ENCODE data around the gene PRKCG.

The PRKCG gene

DNA sequence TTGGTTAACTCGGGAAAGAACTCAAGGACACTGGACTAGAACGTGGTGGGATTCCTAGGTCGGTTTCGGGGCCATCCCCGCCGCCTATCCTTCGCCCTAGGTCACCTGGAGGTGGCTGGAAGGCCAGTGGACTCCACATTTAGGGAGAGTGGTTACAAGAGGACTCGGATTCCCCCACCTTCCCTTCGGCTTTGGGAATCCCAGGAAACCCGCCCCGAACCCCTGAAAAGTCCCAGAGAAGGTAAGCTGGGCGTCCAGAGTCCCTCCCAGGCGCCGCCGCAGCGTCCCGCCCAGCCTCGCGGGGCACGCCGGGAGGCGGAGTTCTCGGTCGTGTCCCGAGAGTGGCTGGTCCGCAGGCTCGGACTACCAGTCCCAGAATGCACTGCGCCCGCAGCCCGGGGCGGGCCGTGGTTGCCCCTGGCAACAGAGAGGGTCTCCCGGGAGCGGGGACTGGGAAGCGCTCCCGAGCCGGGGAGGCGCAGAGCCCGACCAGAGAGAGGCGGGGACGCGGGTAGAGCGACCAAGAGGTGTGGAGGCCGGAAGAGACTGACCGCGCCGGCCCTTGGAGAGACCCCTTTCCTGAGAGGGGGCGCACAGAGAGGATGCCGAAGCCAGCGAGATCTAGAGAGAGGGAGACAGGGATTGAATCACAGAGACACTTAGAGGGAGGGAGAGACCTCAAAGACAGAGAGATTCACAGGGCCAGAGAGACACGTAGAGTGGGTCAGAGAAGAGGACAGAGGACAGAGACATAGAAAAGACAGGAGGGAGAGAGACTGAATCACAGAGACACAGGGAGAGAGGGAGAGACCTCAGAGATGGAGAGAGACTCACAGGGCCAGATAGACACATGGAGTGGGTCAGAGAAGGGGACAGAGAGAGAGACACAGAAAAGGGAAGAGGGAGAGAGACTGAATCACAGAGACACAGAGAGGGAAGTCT is 2.6 kb upstream of the PRKCG start:
- H3K9me2 ChIP-seq (ENCODE audit: low read depth, low read length) = no peaks in the 10 kb centered on the region
- H2AFZ ChIP-seq (ENCODE audit: low read length) = no peak overlapping the region
- no peak overlapping the region for H3K4me2 ChIP-seq (ENCODE audit: low read length)
- no peak overlapping the region for H3K27ac ChIP-seq (ENCODE audit: low read depth, low read length, poor library complexity, severe bottlenecking)
- H3K9me3 ChIP-seq (ENCODE audit: low read length) = no peaks in the 10 kb centered on the region
- no peaks in the 10 kb centered on the region for H3K27me3 ChIP-seq (ENCODE audit: insufficient read depth, low read length)
- H3K4me3 ChIP-seq (ENCODE audit: low read depth, low read length, poor library complexity, severe bottlenecking) = no peak overlapping the region
- H4K20me1 ChIP-seq (ENCODE audit: insufficient read depth, low read length) = no peaks in the 10 kb centered on the region
- H3K36me3 ChIP-seq (ENCODE audit: insufficient read depth, low read length) = no peaks in the 10 kb centered on the region
- no peaks in the 10 kb centered on the region for H3K4me1 ChIP-seq (ENCODE audit: insufficient read depth, low read length, severe bottlenecking)
- no peaks in the 10 kb centered on the region for H3F3A ChIP-seq (ENCODE audit: insufficient read depth, low read length)
- no peak overlapping the region for H3K9ac ChIP-seq (ENCODE audit: low read length)
- no peak for TF ChIP-seq EZH2 (IDR thresholded peaks at IDR 0.05; ENCODE audit: borderline replicate concordance, low read length)
- TF ChIP-seq, protein P1, sequence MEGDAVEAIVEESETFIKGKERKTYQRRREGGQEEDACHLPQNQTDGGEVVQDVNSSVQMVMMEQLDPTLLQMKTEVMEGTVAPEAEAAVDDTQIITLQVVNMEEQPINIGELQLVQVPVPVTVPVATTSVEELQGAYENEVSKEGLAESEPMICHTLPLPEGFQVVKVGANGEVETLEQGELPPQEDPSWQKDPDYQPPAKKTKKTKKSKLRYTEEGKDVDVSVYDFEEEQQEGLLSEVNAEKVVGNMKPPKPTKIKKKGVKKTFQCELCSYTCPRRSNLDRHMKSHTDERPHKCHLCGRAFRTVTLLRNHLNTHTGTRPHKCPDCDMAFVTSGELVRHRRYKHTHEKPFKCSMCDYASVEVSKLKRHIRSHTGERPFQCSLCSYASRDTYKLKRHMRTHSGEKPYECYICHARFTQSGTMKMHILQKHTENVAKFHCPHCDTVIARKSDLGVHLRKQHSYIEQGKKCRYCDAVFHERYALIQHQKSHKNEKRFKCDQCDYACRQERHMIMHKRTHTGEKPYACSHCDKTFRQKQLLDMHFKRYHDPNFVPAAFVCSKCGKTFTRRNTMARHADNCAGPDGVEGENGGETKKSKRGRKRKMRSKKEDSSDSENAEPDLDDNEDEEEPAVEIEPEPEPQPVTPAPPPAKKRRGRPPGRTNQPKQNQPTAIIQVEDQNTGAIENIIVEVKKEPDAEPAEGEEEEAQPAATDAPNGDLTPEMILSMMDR (IDR thresholded peaks at IDR 0.05; ENCODE audit: low read length) = no peak
- no peaks in the 10 kb centered on the region for H3K79me2 ChIP-seq (ENCODE audit: insufficient read depth, low read length)

DNA sequence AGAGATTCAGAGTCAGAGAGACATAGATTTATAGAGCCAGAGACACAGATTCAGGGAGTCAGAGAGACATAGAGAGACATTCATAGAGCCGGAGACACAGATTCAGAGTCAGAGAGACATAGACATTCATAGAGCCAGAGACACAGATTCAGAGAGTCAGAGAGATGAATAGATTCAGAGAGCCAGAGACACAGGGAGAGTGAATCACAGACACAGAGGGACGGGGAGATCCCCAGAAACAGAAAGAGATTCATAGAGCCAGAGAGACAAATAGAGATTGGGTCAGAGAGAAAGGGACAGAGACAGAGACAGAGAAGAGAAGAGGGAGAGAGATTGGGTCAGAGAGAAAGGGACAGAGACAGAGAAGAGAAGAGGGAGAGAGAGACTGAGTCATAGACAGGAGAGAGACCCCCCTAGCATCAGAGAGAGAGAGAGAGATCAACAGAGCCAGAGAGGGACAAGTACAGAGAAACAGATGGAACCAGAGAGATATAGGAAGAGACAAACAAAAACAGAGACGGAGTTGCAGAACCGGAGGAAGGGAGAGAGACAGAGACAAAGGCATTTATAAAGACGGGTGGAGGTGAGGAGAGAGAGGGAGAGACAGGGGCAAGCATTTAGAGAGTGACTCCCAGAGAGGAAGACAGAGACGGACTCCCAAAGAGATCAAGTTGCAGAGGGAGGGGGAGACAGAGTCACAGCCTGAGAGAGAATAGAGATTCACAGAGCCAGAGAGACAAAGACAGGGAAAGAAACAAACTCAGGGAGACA is 1.1 kb upstream of the PRKCG start:
- H3K4me2 ChIP-seq (ENCODE audit: low read length) = no peak overlapping the region
- H3K9ac ChIP-seq (ENCODE audit: low read length) = no peak overlapping the region
- no peak overlapping the region for H2AFZ ChIP-seq (ENCODE audit: low read length)
- no peaks in the 10 kb centered on the region for H3K9me3 ChIP-seq (ENCODE audit: low read length)
- no peak overlapping the region for H3K27ac ChIP-seq (ENCODE audit: low read depth, low read length, poor library complexity, severe bottlenecking)
- no peaks in the 10 kb centered on the region for H4K20me1 ChIP-seq (ENCODE audit: insufficient read depth, low read length)
- no peaks in the 10 kb centered on the region for H3K36me3 ChIP-seq (ENCODE audit: insufficient read depth, low read length)
- no peak overlapping the region for H3K4me3 ChIP-seq (ENCODE audit: low read depth, low read length, poor library complexity, severe bottlenecking)
- no peaks in the 10 kb centered on the region for H3K9me2 ChIP-seq (ENCODE audit: low read depth, low read length)
- H3F3A ChIP-seq (ENCODE audit: insufficient read depth, low read length) = no peaks in the 10 kb centered on the region
- H3K27me3 ChIP-seq (ENCODE audit: insufficient read depth, low read length) = no peaks in the 10 kb centered on the region
- no peaks in the 10 kb centered on the region for H3K79me2 ChIP-seq (ENCODE audit: insufficient read depth, low read length)
- no peaks in the 10 kb centered on the region for H3K4me1 ChIP-seq (ENCODE audit: insufficient read depth, low read length, severe bottlenecking)
- TF ChIP-seq, protein P1 (IDR thresholded peaks at IDR 0.05; ENCODE audit: low read length) = no peak
- no peak for TF ChIP-seq EZH2 (IDR thresholded peaks at IDR 0.05; ENCODE audit: borderline replicate concordance, low read length)

DNA sequence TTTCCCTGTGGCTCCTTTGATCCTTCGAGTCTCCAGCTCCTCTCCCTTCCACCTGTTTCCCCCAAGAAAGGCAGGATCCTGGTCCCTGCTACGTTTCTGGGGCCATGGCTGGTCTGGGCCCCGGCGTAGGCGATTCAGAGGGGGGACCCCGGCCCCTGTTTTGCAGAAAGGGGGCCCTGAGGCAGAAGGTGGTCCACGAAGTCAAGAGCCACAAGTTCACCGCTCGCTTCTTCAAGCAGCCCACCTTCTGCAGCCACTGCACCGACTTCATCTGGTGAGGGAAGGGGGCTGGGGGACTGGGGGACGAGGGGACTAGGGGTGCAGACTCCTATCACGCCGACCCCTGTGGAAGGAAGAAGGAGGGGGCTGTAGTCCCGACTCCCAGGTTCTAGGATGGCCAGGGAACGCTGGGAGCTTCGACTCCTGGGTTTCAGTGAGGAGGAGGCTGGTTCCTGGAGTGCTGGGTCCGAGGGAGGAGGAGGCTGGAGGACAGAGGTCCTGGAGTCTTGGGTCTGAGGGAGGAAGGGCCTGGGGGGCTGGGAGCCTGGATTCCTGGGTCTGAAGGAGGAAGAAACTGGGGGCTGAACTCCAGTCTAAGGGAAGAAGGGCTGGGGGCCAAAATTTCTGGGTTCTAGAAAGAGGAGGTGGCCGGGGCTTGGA is 524 bp downstream of the PRKCG start:
- H3F3A ChIP-seq (ENCODE audit: insufficient read depth, low read length) = no peaks in the 10 kb centered on the region
- H4K20me1 ChIP-seq (ENCODE audit: insufficient read depth, low read length) = no peaks in the 10 kb centered on the region
- H3K79me2 ChIP-seq (ENCODE audit: insufficient read depth, low read length) = no peaks in the 10 kb centered on the region
- H3K4me3 ChIP-seq (ENCODE audit: low read depth, low read length, poor library complexity, severe bottlenecking) = no peak overlapping the region
- TF ChIP-seq, protein P1 (IDR thresholded peaks at IDR 0.05; ENCODE audit: low read length) = no peak
- TF ChIP-seq EZH2 (IDR thresholded peaks at IDR 0.05; ENCODE audit: borderline replicate concordance, low read length) = no peak
- H3K9me3 ChIP-seq (ENCODE audit: low read length) = no peaks in the 10 kb centered on the region
- no peaks in the 10 kb centered on the region for H3K4me1 ChIP-seq (ENCODE audit: insufficient read depth, low read length, severe bottlenecking)
- H3K9me2 ChIP-seq (ENCODE audit: low read depth, low read length) = no peaks in the 10 kb centered on the region
- no peak overlapping the region for H3K4me2 ChIP-seq (ENCODE audit: low read length)
- H3K27me3 ChIP-seq (ENCODE audit: insufficient read depth, low read length) = no peaks in the 10 kb centered on the region
- no peak overlapping the region for H3K27ac ChIP-seq (ENCODE audit: low read depth, low read length, poor library complexity, severe bottlenecking)
- no peaks in the 10 kb centered on the region for H3K36me3 ChIP-seq (ENCODE audit: insufficient read depth, low read length)
- no peak overlapping the region for H3K9ac ChIP-seq (ENCODE audit: low read length)
- H2AFZ ChIP-seq (ENCODE audit: low read length) = no peak overlapping the region
